ENCODE data around the gene MRPS31.
"Not testable (repeated sequence)": the region's sequence is repeated elsewhere in the genome, so short reads cannot be mapped to it uniquely, and the experiment has no call there.

MRPS31 gene

DNA sequence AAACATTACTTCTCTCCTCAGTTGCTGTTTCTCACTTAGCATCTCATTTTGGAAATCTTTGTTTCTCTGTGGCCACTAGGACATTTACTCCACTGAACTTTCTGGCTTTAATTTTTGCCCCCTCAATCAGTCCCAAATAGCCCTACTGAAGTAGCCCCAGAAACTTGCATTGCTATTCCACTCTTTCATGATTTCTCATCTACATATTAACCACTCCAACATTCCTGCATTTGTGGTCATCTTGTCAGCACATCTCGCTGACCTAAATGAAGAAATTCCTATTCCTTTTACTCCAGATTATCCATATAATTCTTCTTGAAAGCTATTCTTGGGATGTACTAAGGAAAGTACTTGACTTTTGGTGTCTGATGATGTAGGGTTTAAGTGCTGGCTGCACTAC, 56.6 kb downstream of the MRPS31 start:
- Histone ChIP-seq H3K9me3 (ENCODE audit: control insufficient read depth, low read length) (peaks cover 15% of the 10 kb centered on the region), H3K36me3 (ENCODE audit: control insufficient read depth in 1 of 2, insufficient read depth in 2 of 2, low read depth in 1 of 2, low read length in 2 of 2) (peaks cover 0 to 22% of the 10 kb centered on the region in 2 experiments)
- H3K4ac ChIP-seq (ENCODE audit: low read depth in 1 of 2, low read length in 2 of 2); H2AFZ ChIP-seq (ENCODE audit: low read depth, low read length); DNase-seq; H3K9ac ChIP-seq (ENCODE audit: low read length); H2BK5ac ChIP-seq (ENCODE audit: low read depth, low read length, poor library complexity, severe bottlenecking); H2BK15ac ChIP-seq (ENCODE audit: low read depth, poor library complexity, severe bottlenecking); H3K18ac ChIP-seq (ENCODE audit: low read depth in 1 of 2, low read length in 2 of 2); H3K23ac ChIP-seq (ENCODE audit: low read length in 2 of 2); H3K27ac ChIP-seq (ENCODE audit: low read length, poor library complexity, severe bottlenecking); H3K4me1 ChIP-seq (ENCODE audit: control insufficient read depth, insufficient read depth, low read depth, low read length); H2BK12ac ChIP-seq (ENCODE audit: low read length in 2 of 2); H3K79me1 ChIP-seq (replicated peaks; ENCODE audit: low read length, poor library complexity, severe bottlenecking); H3K4me3 ChIP-seq (ENCODE audit: insufficient read depth in 1 of 2, low read depth in 1 of 2, low read length in 2 of 2); H4K91ac ChIP-seq (ENCODE audit: low read length); H3K27me3 ChIP-seq (ENCODE audit: control insufficient read depth in 1 of 2, insufficient read depth in 1 of 2, low read length in 2 of 2); H2AK5ac ChIP-seq (ENCODE audit: low read length, severe bottlenecking); H4K8ac ChIP-seq (ENCODE audit: low read length); H3K4me2 ChIP-seq (ENCODE audit: low read length, poor library complexity, severe bottlenecking); H3K14ac ChIP-seq (ENCODE audit: low read length in 2 of 2); H2BK120ac ChIP-seq (ENCODE audit: low read depth, low read length): not testable (repeated sequence)
- WGBS: no CpG with 5 or more reads among the region's 1 CpG

DNA sequence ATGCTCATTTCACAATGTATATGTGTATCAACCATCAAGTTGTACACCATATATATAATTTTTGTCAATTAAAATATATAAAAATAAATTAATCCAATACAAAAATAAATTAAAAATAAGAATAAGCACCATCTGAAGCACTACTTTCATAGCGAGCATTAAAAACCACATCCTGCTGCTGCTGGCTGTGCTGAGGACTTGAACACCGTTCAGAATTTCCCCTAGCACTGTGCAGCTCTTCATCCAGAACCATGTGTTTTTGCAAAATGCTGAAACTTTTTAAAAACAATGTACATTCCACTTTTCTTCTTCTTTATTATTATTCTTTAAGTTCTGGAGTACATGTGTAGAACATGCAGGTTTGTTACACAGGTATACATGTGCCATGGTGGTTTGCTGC, 64.6 kb downstream of the MRPS31 start:
- Histone ChIP-seq H4K91ac (ENCODE audit: low read length) (no peak overlapping the region), H2BK15ac (ENCODE audit: low read depth, poor library complexity, severe bottlenecking) (no peak overlapping the region), H2BK12ac (ENCODE audit: low read length in 2 of 2) (no peak overlapping the region), H3K9me3 (ENCODE audit: control insufficient read depth, low read length) (no peaks in the 10 kb centered on the region), H3K27ac (ENCODE audit: low read length, poor library complexity, severe bottlenecking) (no peak overlapping the region), H3K23ac (ENCODE audit: low read length in 2 of 2) (no peak overlapping the region), H3K9ac (ENCODE audit: low read length) (no peak overlapping the region), H3K4me2 (ENCODE audit: low read length, poor library complexity, severe bottlenecking) (no peak overlapping the region), H2BK120ac (ENCODE audit: low read depth, low read length) (no peak overlapping the region), H3K36me3 (ENCODE audit: control insufficient read depth in 1 of 2, insufficient read depth in 2 of 2, low read depth in 1 of 2, low read length in 2 of 2) (no peaks in the 10 kb centered on the region), H3K4me3 (ENCODE audit: insufficient read depth in 1 of 2, low read depth in 1 of 2, low read length in 2 of 2) (no peak overlapping the region), H3K14ac (ENCODE audit: low read length in 2 of 2) (no peak overlapping the region), H2AK5ac (ENCODE audit: low read length, severe bottlenecking) (no peak overlapping the region), H2AFZ (ENCODE audit: low read depth, low read length) (no peak overlapping the region), H3K79me1 (replicated peaks; ENCODE audit: low read length, poor library complexity, severe bottlenecking) (no peaks in the 10 kb centered on the region), H3K27me3 (ENCODE audit: control insufficient read depth in 1 of 2, insufficient read depth in 1 of 2, low read length in 2 of 2) (no peaks in the 10 kb centered on the region), H3K4ac (ENCODE audit: low read depth in 1 of 2, low read length in 2 of 2) (no peak overlapping the region), H3K18ac (ENCODE audit: low read depth in 1 of 2, low read length in 2 of 2) (no peak overlapping the region), H3K4me1 (ENCODE audit: control insufficient read depth, insufficient read depth, low read depth, low read length) (no peaks in the 10 kb centered on the region), H2BK5ac (ENCODE audit: low read depth, low read length, poor library complexity, severe bottlenecking) (no peak overlapping the region), H4K8ac (ENCODE audit: low read length) (no peak overlapping the region)
- 99% methylated on average over 2 of the region's 2 CpGs for WGBS
- DNase-seq: no peak

DNA sequence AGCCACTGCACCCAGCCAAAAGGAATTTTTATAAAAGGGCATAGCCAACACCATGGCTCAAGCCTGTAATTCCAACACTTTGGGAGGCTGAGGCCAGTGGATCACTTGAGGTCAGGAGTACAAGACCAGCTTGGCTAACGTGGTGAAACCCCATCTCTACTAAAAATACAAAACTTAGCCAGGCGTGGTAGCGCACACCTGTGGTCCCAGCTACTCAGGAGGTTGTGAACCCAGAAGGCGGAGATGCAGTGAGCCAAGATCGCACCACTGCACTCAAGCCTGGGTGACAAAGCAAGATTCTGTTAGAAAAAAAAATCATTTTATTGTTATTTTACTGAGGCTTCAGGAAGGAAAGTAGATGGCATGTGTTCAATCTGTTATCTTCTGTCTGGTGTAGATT, 73.3 kb downstream of the MRPS31 start:
- Histone ChIP-seq H2BK120ac (ENCODE audit: low read depth, low read length) (no peak overlapping the region), H3K4me3 (ENCODE audit: insufficient read depth in 1 of 2, low read depth in 1 of 2, low read length in 2 of 2) (no peak overlapping the region), H3K23ac (ENCODE audit: low read length in 2 of 2) (no peak overlapping the region), H3K9ac (ENCODE audit: low read length) (no peak overlapping the region), H2BK15ac (ENCODE audit: low read depth, poor library complexity, severe bottlenecking) (no peak overlapping the region), H3K4me1 (ENCODE audit: control insufficient read depth, insufficient read depth, low read depth, low read length) (peaks cover 2% of the 10 kb centered on the region), H2AK5ac (ENCODE audit: low read length, severe bottlenecking) (no peak overlapping the region), H3K4ac (ENCODE audit: low read depth in 1 of 2, low read length in 2 of 2) (no peak overlapping the region), H2BK12ac (ENCODE audit: low read length in 2 of 2) (no peak overlapping the region), H3K18ac (ENCODE audit: low read depth in 1 of 2, low read length in 2 of 2) (no peak overlapping the region), H3K36me3 (ENCODE audit: control insufficient read depth in 1 of 2, insufficient read depth in 2 of 2, low read depth in 1 of 2, low read length in 2 of 2) (no peaks in the 10 kb centered on the region), H3K27ac (ENCODE audit: low read length, poor library complexity, severe bottlenecking) (no peak overlapping the region), H2BK5ac (ENCODE audit: low read depth, low read length, poor library complexity, severe bottlenecking) (no peak overlapping the region), H3K9me3 (ENCODE audit: control insufficient read depth, low read length) (no peaks in the 10 kb centered on the region), H2AFZ (ENCODE audit: low read depth, low read length) (no peak overlapping the region), H3K27me3 (ENCODE audit: control insufficient read depth in 1 of 2, insufficient read depth in 1 of 2, low read length in 2 of 2) (no peaks in the 10 kb centered on the region), H4K8ac (ENCODE audit: low read length) (no peak overlapping the region), H3K79me1 (replicated peaks; ENCODE audit: low read length, poor library complexity, severe bottlenecking) (no peaks in the 10 kb centered on the region), H3K4me2 (ENCODE audit: low read length, poor library complexity, severe bottlenecking) (no peak overlapping the region), H4K91ac (ENCODE audit: low read length) (no peak overlapping the region), H3K14ac (ENCODE audit: low read length in 2 of 2) (no peak overlapping the region)
- WGBS: 90% methylated on average over 5 of the region's 5 CpGs
- no peak for DNase-seq

DNA sequence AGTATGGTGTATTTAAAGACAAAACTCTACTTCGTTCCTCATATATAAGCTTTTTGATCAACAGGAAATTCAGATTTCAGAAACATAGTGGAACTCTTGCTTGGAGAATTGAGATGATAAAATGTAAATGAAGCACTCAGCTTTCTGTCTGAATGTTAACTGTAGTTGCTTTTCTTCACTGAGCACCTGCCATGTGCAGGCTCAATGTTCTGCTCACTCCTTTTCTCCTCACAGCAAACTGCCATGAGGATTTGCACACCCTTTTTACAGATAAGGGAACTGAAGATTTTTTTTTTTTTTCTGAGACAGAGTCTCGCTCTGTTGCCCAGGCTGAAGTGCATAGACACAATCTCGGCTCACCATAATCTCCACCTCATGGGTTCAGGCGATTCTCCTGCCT, 76.6 kb downstream of the MRPS31 start:
- no peak overlapping the region for H3K9ac ChIP-seq (ENCODE audit: low read length)
- WGBS: 77% methylated on average over 3 of the region's 4 CpGs

More for the DNA sequence above, 76.6 kb downstream of the MRPS31 start:
- no peak overlapping the region for H3K4me3 ChIP-seq (ENCODE audit: insufficient read depth in 1 of 2, low read depth in 1 of 2, low read length in 2 of 2)
- H2BK12ac ChIP-seq (ENCODE audit: low read length in 2 of 2): no peak overlapping the region
- no peak overlapping the region for H3K18ac ChIP-seq (ENCODE audit: low read depth in 1 of 2, low read length in 2 of 2)
- H2BK15ac ChIP-seq (ENCODE audit: low read depth, poor library complexity, severe bottlenecking): no peak overlapping the region
- H2AFZ ChIP-seq (ENCODE audit: low read depth, low read length): no peak overlapping the region
- H3K14ac ChIP-seq (ENCODE audit: low read length in 2 of 2): no peak overlapping the region
- H2AK5ac ChIP-seq (ENCODE audit: low read length, severe bottlenecking): no peak overlapping the region
- peaks cover 2% of the 10 kb centered on the region for H3K4me1 ChIP-seq (ENCODE audit: control insufficient read depth, insufficient read depth, low read depth, low read length)
- no peak overlapping the region for H2BK5ac ChIP-seq (ENCODE audit: low read depth, low read length, poor library complexity, severe bottlenecking)
- H4K8ac ChIP-seq (ENCODE audit: low read length): no peak overlapping the region
- no peaks in the 10 kb centered on the region for H3K9me3 ChIP-seq (ENCODE audit: control insufficient read depth, low read length)
- no peak overlapping the region for H2BK120ac ChIP-seq (ENCODE audit: low read depth, low read length)
- DNase-seq: no peak
- H3K4me2 ChIP-seq (ENCODE audit: low read length, poor library complexity, severe bottlenecking): no peak overlapping the region
- no peaks in the 10 kb centered on the region for H3K79me1 ChIP-seq (replicated peaks; ENCODE audit: low read length, poor library complexity, severe bottlenecking)
- no peak overlapping the region for H4K91ac ChIP-seq (ENCODE audit: low read length)
- H3K4ac ChIP-seq (ENCODE audit: low read depth in 1 of 2, low read length in 2 of 2): no peak overlapping the region
- H3K23ac ChIP-seq (ENCODE audit: low read length in 2 of 2): no peak overlapping the region
- H3K27ac ChIP-seq (ENCODE audit: low read length, poor library complexity, severe bottlenecking): no peak overlapping the region
- H3K36me3 ChIP-seq (ENCODE audit: control insufficient read depth in 1 of 2, insufficient read depth in 2 of 2, low read depth in 1 of 2, low read length in 2 of 2): no peaks in the 10 kb centered on the region
- H3K27me3 ChIP-seq (ENCODE audit: control insufficient read depth in 1 of 2, insufficient read depth in 1 of 2, low read length in 2 of 2): no peaks in the 10 kb centered on the region
